ENCODE data around the gene PLD6. TPM values are rescaled to one million over a fixed set of nuclear protein-coding genes. Genes with fewer than 3 reads are reported as not detected.

PLD6 gene
- total RNA-seq, 1 experiment from 2014 or later = 4.2 TPM

DNA sequence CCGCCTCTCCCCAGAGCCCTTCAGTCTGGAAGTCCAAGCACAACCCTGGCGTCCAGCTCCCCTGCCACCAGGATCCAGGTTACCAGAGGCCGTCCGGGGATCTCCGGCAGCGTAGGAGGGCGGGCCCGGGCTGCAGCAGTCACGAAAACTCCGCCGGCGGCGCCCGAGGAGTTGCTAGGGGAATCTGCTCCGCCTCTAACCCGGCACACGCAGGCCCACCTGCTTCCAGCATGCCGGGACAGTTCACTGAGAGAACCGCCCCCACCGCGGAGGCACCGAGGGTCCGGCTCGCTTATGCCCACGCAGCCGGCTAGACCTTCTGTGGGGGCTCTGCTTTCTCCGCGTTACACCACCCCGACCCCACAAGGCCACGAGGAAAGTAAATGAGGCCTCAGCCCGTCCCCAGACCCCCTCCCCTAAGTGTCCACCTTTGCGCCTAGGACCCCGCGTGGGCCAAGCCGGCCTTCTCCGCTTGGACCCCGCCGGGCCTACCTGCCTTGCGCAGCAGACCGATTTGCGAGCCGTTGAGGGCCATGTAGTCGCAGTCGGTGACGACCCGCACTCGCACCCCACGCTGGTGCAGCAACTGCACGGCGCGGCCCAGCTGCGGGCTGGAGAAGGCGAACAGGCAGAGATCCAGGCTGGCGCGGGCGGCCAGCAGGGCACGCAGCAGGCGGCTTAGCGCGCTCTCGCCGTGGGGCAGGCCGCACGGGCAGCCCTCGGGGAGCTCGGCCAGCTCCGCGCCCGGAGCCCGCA lies 587 bp downstream of the PLD6 start:
- in situ Hi-C loops (cut with HindIII; ENCODE audit: low pct_unique_long_range_greater_than_20kb, low sequenced_read_pairs) = no loop called here
- Histone ChIP-seq H3K9me3 (ENCODE audit: control insufficient read depth, insufficient read depth, low read depth, low read length) (no peaks in the 10 kb centered on the region), H3K27me3 (ENCODE audit: control insufficient read depth, insufficient read depth, low read length) (no peaks in the 10 kb centered on the region), H3K27ac (ENCODE audit: low read length) (peak overlapping the region; percentile 63), H3K4me1 (ENCODE audit: control insufficient read depth, insufficient read depth, low read length) (peaks cover 8% of the 10 kb centered on the region), H3K36me3 (ENCODE audit: control insufficient read depth, insufficient read depth, low read length) (no peaks in the 10 kb centered on the region), H3K4me3 (ENCODE audit: low read depth in 2 of 2, low read length in 2 of 2) (peak overlapping the region; percentile 56 to 67)
- TF ChIP-seq SIN3A (IDR thresholded peaks at IDR 0.05; ENCODE audit: borderline replicate concordance, insufficient read depth, low read depth, low read length) = no peak
- TF ChIP-seq, protein P1, sequence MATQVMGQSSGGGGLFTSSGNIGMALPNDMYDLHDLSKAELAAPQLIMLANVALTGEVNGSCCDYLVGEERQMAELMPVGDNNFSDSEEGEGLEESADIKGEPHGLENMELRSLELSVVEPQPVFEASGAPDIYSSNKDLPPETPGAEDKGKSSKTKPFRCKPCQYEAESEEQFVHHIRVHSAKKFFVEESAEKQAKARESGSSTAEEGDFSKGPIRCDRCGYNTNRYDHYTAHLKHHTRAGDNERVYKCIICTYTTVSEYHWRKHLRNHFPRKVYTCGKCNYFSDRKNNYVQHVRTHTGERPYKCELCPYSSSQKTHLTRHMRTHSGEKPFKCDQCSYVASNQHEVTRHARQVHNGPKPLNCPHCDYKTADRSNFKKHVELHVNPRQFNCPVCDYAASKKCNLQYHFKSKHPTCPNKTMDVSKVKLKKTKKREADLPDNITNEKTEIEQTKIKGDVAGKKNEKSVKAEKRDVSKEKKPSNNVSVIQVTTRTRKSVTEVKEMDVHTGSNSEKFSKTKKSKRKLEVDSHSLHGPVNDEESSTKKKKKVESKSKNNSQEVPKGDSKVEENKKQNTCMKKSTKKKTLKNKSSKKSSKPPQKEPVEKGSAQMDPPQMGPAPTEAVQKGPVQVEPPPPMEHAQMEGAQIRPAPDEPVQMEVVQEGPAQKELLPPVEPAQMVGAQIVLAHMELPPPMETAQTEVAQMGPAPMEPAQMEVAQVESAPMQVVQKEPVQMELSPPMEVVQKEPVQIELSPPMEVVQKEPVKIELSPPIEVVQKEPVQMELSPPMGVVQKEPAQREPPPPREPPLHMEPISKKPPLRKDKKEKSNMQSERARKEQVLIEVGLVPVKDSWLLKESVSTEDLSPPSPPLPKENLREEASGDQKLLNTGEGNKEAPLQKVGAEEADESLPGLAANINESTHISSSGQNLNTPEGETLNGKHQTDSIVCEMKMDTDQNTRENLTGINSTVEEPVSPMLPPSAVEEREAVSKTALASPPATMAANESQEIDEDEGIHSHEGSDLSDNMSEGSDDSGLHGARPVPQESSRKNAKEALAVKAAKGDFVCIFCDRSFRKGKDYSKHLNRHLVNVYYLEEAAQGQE (IDR thresholded peaks at IDR 0.05; ENCODE audit: insufficient read depth in 1 of 2, low read depth in 2 of 2, low read length in 1 of 2) = no peak
- TF ChIP-seq TCF7L2 (IDR thresholded peaks at IDR 0.05; ENCODE audit: low read depth, low read length) = no peak
- no peak for TF ChIP-seq POLR2AphosphoS5 (IDR thresholded peaks at IDR 0.05; ENCODE audit: low read depth, low read length)
- TF ChIP-seq, protein P2, sequence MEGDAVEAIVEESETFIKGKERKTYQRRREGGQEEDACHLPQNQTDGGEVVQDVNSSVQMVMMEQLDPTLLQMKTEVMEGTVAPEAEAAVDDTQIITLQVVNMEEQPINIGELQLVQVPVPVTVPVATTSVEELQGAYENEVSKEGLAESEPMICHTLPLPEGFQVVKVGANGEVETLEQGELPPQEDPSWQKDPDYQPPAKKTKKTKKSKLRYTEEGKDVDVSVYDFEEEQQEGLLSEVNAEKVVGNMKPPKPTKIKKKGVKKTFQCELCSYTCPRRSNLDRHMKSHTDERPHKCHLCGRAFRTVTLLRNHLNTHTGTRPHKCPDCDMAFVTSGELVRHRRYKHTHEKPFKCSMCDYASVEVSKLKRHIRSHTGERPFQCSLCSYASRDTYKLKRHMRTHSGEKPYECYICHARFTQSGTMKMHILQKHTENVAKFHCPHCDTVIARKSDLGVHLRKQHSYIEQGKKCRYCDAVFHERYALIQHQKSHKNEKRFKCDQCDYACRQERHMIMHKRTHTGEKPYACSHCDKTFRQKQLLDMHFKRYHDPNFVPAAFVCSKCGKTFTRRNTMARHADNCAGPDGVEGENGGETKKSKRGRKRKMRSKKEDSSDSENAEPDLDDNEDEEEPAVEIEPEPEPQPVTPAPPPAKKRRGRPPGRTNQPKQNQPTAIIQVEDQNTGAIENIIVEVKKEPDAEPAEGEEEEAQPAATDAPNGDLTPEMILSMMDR (IDR thresholded peaks at IDR 0.05) = no peak
- ATAC-seq (peak; percentile 58), DNase-seq (ENCODE audit: low read depth, low spot score) (no peak)
- BruUV-seq (replicated peaks) = no TSS peak
- CTCF ChIA-PET = no interaction called here
- POLR2A ChIA-PET = no interaction called here
- intact Hi-C loops (cut with micrococcal nuclease; ENCODE audit: unreplicated experiment) = no loop called here

DNA sequence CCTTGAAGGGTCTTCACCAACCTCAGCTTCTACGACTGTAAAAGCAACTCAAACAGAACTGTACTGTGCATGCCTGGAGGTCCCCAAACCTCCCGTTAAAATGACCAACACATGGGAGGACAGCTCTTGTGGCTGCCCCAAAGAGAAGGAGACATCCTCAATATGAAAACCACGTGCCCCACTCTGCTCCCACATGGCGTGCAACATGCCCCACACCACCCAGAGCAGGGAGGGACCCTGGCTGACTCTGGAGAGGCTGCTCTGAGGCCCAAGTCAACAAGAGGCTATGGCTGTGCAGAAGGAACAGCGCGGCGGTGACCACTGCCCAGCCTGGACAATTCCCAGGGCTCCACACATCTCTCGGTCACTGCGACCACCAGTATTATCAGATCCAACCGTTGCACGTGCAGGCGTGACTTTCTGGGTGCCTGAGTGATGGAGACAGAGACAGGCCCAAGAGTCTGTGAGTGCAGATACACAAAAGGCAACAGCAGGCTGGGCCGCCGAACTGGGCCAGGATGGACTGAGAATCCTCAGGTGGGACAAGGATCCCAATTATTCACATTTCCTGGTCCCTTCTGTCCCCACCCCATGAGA lies 1.4 kb downstream of the PLD6 start:
- ChIA-PET CTCF (no interaction called here), POLR2A (no interaction called here)
- Histone ChIP-seq H3K27ac (ENCODE audit: low read length) (peak overlapping the region; percentile 63; the same call in 1 of the 2 replicates), H3K36me3 (ENCODE audit: control insufficient read depth, insufficient read depth, low read length) (no peaks in the 10 kb centered on the region), H3K9me3 (ENCODE audit: control insufficient read depth, insufficient read depth, low read depth, low read length) (no peaks in the 10 kb centered on the region), H3K4me3 (ENCODE audit: low read depth in 2 of 2, low read length in 2 of 2) (peak overlapping the region; percentile 56 to 67), H3K27me3 (ENCODE audit: control insufficient read depth, insufficient read depth, low read length) (no peaks in the 10 kb centered on the region), H3K4me1 (ENCODE audit: control insufficient read depth, insufficient read depth, low read length) (peaks cover 8% of the 10 kb centered on the region)
- no TSS peak for BruUV-seq (replicated peaks)
- intact Hi-C loops (cut with micrococcal nuclease; ENCODE audit: unreplicated experiment) = no loop called here
- DNase-seq (ENCODE audit: low read depth, low spot score) (no peak), ATAC-seq (no peak)
- in situ Hi-C loops (cut with HindIII; ENCODE audit: low pct_unique_long_range_greater_than_20kb, low sequenced_read_pairs) = no loop called here
- TF ChIP-seq TCF7L2 (IDR thresholded peaks at IDR 0.05; ENCODE audit: low read depth, low read length) = no peak
- TF ChIP-seq SIN3A (IDR thresholded peaks at IDR 0.05; ENCODE audit: borderline replicate concordance, insufficient read depth, low read depth, low read length) = no peak
- TF ChIP-seq, protein P1 (IDR thresholded peaks at IDR 0.05; ENCODE audit: insufficient read depth in 1 of 2, low read depth in 2 of 2, low read length in 1 of 2) = no peak
- TF ChIP-seq POLR2AphosphoS5 (IDR thresholded peaks at IDR 0.05; ENCODE audit: low read depth, low read length) = no peak
- TF ChIP-seq, protein P2 (IDR thresholded peaks at IDR 0.05) = no peak
